Measurements from ENCODE around the gene SLC12A7. TPM values are rescaled to one million over a fixed set of nuclear protein-coding genes. Genes with fewer than 3 reads are reported as not detected.

The SLC12A7 gene
- total RNA-seq, 2 donors from 2014 or later = 58.9 to 61.6 TPM

DNA sequence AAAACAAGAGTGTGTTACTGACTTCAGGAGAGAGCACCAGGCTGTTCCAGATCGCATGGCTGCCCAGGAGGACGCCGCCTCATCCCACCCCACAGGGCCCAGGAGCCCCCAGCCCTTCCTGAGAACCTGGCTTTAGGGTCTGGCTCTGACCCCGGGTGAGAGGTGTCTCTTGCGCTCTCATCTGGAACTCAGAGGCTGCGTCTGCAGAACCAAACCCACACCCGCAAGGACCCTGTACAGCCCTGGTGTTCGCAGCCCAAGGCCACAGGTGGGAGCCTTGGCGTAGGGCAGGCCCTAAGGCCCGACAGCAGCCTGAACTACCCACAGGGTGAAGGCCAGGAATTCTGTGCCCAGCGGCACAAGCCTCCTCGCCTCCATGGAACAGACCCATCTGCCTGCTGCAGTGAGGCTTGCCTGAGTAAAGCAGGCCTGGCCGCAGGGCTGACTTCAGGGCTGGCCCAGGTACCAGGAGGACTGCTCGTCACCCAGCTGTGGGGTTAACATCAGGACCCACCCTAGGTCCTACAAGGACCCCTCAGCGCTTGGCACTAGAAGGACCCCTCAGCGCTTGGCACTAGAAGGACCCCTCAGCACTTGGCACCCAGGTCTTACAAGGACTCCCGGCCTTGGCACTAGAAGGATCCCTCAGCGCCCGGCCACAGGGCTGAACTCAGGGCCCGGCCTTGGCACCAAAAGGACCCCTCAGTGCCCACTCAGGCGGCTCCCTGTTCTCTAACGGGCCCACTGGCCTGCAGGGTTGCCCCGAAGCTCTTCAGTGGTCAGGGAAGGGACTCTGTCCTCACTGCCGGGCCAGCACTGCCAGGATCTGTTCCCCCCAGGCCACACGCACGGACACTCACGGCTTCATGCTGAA is 55.0 kb downstream of the SLC12A7 start:
- no peaks in the 10 kb centered on the region for H3K27me3 Mint-ChIP-seq (ENCODE audit: insufficient read depth)
- H3K36me3 ChIP-seq (ENCODE audit: control insufficient read depth, insufficient read depth, low read length) = peaks cover 19% of the 10 kb centered on the region
- no peaks in the 10 kb centered on the region for H3K9me3 Mint-ChIP-seq
- no peaks in the 10 kb centered on the region for H3K4me1 Mint-ChIP-seq
- no peaks in the 10 kb centered on the region for H3K4me1 ChIP-seq (ENCODE audit: control insufficient read depth, insufficient read depth, low read length)
- 90 to 97% methylated on average over 23 to 27 of the region's 27 CpGs for WGBS, 2 experiments (ENCODE audit: insufficient coverage in 1 of 2, insufficient read length in 1 of 2)
- no peaks in the 10 kb centered on the region for H3K27me3 ChIP-seq (ENCODE audit: control insufficient read depth, insufficient read depth, low read length, poor library complexity, severe bottlenecking)
- H3K36me3 Mint-ChIP-seq (ENCODE audit: low read depth) = peaks cover 29% of the 10 kb centered on the region
- TF ChIP-seq, protein P1, sequence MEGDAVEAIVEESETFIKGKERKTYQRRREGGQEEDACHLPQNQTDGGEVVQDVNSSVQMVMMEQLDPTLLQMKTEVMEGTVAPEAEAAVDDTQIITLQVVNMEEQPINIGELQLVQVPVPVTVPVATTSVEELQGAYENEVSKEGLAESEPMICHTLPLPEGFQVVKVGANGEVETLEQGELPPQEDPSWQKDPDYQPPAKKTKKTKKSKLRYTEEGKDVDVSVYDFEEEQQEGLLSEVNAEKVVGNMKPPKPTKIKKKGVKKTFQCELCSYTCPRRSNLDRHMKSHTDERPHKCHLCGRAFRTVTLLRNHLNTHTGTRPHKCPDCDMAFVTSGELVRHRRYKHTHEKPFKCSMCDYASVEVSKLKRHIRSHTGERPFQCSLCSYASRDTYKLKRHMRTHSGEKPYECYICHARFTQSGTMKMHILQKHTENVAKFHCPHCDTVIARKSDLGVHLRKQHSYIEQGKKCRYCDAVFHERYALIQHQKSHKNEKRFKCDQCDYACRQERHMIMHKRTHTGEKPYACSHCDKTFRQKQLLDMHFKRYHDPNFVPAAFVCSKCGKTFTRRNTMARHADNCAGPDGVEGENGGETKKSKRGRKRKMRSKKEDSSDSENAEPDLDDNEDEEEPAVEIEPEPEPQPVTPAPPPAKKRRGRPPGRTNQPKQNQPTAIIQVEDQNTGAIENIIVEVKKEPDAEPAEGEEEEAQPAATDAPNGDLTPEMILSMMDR (conservative IDR thresholded peaks at IDR 0.05) = no peak
- no peaks in the 10 kb centered on the region for H3K9me3 ChIP-seq (ENCODE audit: control insufficient read depth, low read length)
- H3K4me3 ChIP-seq (ENCODE audit: low read length) = no peak overlapping the region
- H3K4me3 Mint-ChIP-seq = no peak overlapping the region
- peak overlapping the region; percentile 49 for H3K27ac ChIP-seq (ENCODE audit: low read depth, low read length)
- H3K27ac Mint-ChIP-seq = no peak overlapping the region
- no peak for DNase-seq
- H3K9ac ChIP-seq (ENCODE audit: extremely low read depth, low read length, poor library complexity, severe bottlenecking) = no peak overlapping the region

GRCh38 chr5:1055896-1056610 is 55.8 kb downstream of the SLC12A7 start:
- H3K9ac ChIP-seq (ENCODE audit: extremely low read depth, low read length, poor library complexity, severe bottlenecking) = no peak overlapping the region
- H3K36me3 ChIP-seq (ENCODE audit: control insufficient read depth, insufficient read depth, low read length) = peaks cover 19% of the 10 kb centered on the region
- Mint-ChIP-seq H3K4me3 (no peak overlapping the region), H3K27me3 (ENCODE audit: insufficient read depth) (no peaks in the 10 kb centered on the region), H3K27ac (no peak overlapping the region), H3K9me3 (no peaks in the 10 kb centered on the region), H3K36me3 (ENCODE audit: low read depth) (peaks cover 31% of the 10 kb centered on the region), H3K4me1 (no peaks in the 10 kb centered on the region)
- H3K4me1 ChIP-seq (ENCODE audit: control insufficient read depth, insufficient read depth, low read length) = no peaks in the 10 kb centered on the region
- no peaks in the 10 kb centered on the region for H3K27me3 ChIP-seq (ENCODE audit: control insufficient read depth, insufficient read depth, low read length, poor library complexity, severe bottlenecking)
- no peak for DNase-seq
- TF ChIP-seq, protein P1 (conservative IDR thresholded peaks at IDR 0.05) = no peak
- 95% methylated on average over 37 to 39 of the region's 39 CpGs for WGBS, 2 experiments (ENCODE audit: insufficient coverage in 1 of 2, insufficient read length in 1 of 2)
- H3K4me3 ChIP-seq (ENCODE audit: low read length) = no peak overlapping the region
- no peaks in the 10 kb centered on the region for H3K9me3 ChIP-seq (ENCODE audit: control insufficient read depth, low read length)
- peak overlapping the region; percentile 49 for H3K27ac ChIP-seq (ENCODE audit: low read depth, low read length)

- no peaks in the 10 kb centered on the region for H3K9me3 Mint-ChIP-seq
- no peaks in the 10 kb centered on the region for H3K4me1 ChIP-seq (ENCODE audit: control insufficient read depth, insufficient read depth, low read length)
- no peaks in the 10 kb centered on the region for H3K4me1 Mint-ChIP-seq
- H3K27me3 ChIP-seq (ENCODE audit: control insufficient read depth, insufficient read depth, low read length, poor library complexity, severe bottlenecking) = no peaks in the 10 kb centered on the region
- peak overlapping the region; percentile 21 for H3K27ac ChIP-seq (ENCODE audit: low read depth, low read length)
- WGBS, 2 experiments (ENCODE audit: insufficient coverage in 1 of 2, insufficient read length in 1 of 2) = 91 to 92% methylated on average over 37 to 39 of the region's 39 CpGs
- H3K4me3 ChIP-seq (ENCODE audit: low read length) = no peak overlapping the region
- no peak overlapping the region for H3K9ac ChIP-seq (ENCODE audit: extremely low read depth, low read length, poor library complexity, severe bottlenecking)
- no peaks in the 10 kb centered on the region for H3K27me3 Mint-ChIP-seq (ENCODE audit: insufficient read depth)
- peak overlapping the region; percentile 21 for H3K27ac Mint-ChIP-seq
- TF ChIP-seq, protein P1 (conservative IDR thresholded peaks at IDR 0.05) = no peak
- H3K9me3 ChIP-seq (ENCODE audit: control insufficient read depth, low read length) = no peaks in the 10 kb centered on the region
- H3K36me3 ChIP-seq (ENCODE audit: control insufficient read depth, insufficient read depth, low read length) = peaks cover 14% of the 10 kb centered on the region
- no peak overlapping the region for H3K4me3 Mint-ChIP-seq
- H3K36me3 Mint-ChIP-seq (ENCODE audit: low read depth) = peaks cover 33% of the 10 kb centered on the region
- no peak for DNase-seq
Measured at GRCh38 chr5:1054799-1055775, 56.8 kb downstream of the SLC12A7 start.

Data from endodermal cell (in vitro differentiated cells).